DOHH2 (cell line): ENCODE measurements around the gene TAF4.

Source experiments
- H3F3A ChIP-seq: fragments of 200-600 bp; sonication (generic), shearing (Covaris generic); 2 replicates; pipeline ENCODE4 v1.6.0; 2016; ENCODE audit warnings: antibody characterized with exemption, mild to moderate bottlenecking; ENCODE audit not compliant: control insufficient read depth, insufficient read depth
- H3K27ac ChIP-seq: fragments of 200-600 bp; sonication (generic); 2 replicates; pipeline ENCODE4 v1.5.1; 2014; ENCODE audit warnings: low read depth, mild to moderate bottlenecking, low read length, moderate library complexity
- H3K27me3 ChIP-seq: fragments of 200-600 bp; sonication (generic); 2 replicates; pipeline ENCODE4 v1.6.1; 2014; ENCODE audit warnings: mild to moderate bottlenecking, low read length, mixed read lengths; ENCODE audit not compliant: control insufficient read depth
- H3K36me3 ChIP-seq: fragments of 200-600 bp; sonication (generic); 2 replicates; pipeline ENCODE4 v1.6.1; 2014; ENCODE audit warnings: mild to moderate bottlenecking, low read length, moderate library complexity, mixed read lengths; ENCODE audit not compliant: control insufficient read depth
- H3K4me1 ChIP-seq: fragments of 200-600 bp; sonication (generic); 2 replicates; pipeline ENCODE4 v1.6.1; 2014; ENCODE audit warnings: mild to moderate bottlenecking, low read length, mixed read lengths; ENCODE audit not compliant: control insufficient read depth
- H3K4me2 ChIP-seq: fragments of 200-600 bp; sonication (generic); 2 replicates; pipeline ENCODE4 v1.6.0; 2014; ENCODE audit warnings: mild to moderate bottlenecking, low read length, moderate library complexity
- H3K4me3 ChIP-seq: fragments of 200-600 bp; sonication (generic); 2 replicates; pipeline ENCODE4 v1.5.1; 2014; ENCODE audit warnings: mild to moderate bottlenecking, low read length, mixed read lengths
- H3K79me2 ChIP-seq: fragments of 200-600 bp; sonication (generic); 2 replicates; pipeline ENCODE4 v1.6.1; 2014; ENCODE audit warnings: mild to moderate bottlenecking, low read length, mixed read lengths; ENCODE audit not compliant: control insufficient read depth
- H3K9me2 ChIP-seq: fragments of 200-600 bp; sonication (generic); replicated peaks from 2 replicates; pipeline ENCODE4 v1.6.1; 2014; ENCODE audit warnings: mild to moderate bottlenecking, low read length, mixed read lengths; ENCODE audit not compliant: control insufficient read depth
- H3K9me3 ChIP-seq: fragments of 200-600 bp; sonication (generic); 2 replicates; pipeline ENCODE4 v1.6.1; 2014; ENCODE audit warnings: antibody characterized with exemption, low read length, mixed read lengths; ENCODE audit not compliant: control insufficient read depth, insufficient read depth
- H4K20me1 ChIP-seq: fragments of 200-600 bp; sonication (generic); 2 replicates; pipeline ENCODE4 v1.6.0; 2014; ENCODE audit warnings: low read depth, mild to moderate bottlenecking, antibody characterized with exemption, low read length, moderate library complexity; ENCODE audit not compliant: control insufficient read depth, insufficient read depth
- EZH2phosphoT487 ChIP-seq: fragments of 200-600 bp; sonication (generic); IDR thresholded peaks from 2 replicates; pipeline ENCODE4 v1.6.1; 2017; ENCODE audit warnings: borderline replicate concordance, mild to moderate bottlenecking, antibody characterized with exemption, low read length, moderate library complexity, mixed read lengths
- TF ChIP-seq, protein P1 (sequence below): fragments of 200-600 bp; sonication (generic); IDR thresholded peaks from one replicate; pipeline ENCODE4 v1.5.1; 2014; ENCODE audit warnings: antibody characterized with exemption, mild to moderate bottlenecking, low read depth, low read length; ENCODE audit not compliant: poor library complexity, severe bottlenecking

Gene TAF4

DNA sequence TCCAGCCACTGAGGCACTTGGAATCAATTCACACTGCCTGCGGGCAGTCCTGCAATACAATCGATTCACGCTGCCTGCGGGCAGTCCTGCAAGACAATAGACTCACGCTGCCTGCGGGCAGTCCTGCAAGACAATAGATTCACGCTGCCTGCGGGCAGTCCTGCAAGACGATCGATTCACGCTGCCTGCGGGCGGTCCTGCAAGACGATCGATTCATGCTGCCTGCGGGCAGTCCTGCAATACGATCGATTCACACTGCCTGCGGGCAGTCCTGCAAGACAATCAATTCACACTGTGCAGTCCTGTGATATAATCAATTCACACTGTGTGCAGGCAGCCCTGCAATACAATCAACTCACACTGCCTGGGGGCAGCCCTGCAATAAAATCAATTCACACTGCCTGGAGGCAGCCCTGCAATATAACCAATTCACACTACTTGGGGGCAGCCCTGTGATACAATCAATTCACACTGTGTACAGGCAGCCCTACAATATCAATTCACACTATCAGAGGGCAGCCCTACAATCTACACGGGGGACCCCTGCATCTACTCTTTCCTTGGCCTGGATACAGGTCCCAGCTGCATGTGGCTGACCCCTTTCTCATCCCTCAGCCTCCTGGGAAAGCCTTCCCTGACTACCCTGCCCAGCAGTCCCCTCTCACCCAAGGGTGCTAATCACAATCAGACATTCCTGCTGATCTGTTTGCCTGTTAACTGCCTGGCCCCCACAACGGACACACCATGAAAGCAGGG lies 10.4 kb downstream of the TAF4 start:
- Histone ChIP-seq H3K79me2 (peaks cover 89% of the 10 kb centered on the region), H3K36me3 (peaks cover 12% of the 10 kb centered on the region)

DNA sequence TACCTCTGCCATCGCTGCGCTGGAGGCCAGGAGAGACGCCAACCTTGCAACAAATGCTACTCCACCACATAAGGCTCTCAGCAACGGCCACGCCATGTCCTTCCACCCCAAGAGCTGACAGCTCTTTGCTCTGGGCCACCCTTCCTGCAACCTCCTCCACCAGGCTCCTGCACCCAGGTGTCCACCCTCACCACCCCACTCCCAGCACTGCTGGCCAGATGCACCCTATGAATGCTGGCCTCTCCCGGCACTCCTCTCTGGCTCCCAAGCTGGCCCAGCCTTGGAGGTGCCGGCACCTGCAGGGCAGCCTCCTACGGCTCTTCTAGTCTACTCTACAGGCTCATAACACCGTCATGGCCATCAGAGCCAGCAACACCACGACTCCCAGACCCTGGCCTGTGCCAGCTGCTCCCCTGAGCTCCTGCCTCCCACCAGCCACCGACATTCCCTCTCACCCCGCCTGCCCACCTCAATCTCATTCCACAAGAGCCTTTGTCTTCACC lies 11.2 kb downstream of the TAF4 start:
- Histone ChIP-seq H3K36me3 (peaks cover 10% of the 10 kb centered on the region), H3K9me2 (no peaks in the 10 kb centered on the region), H3K9me3 (no peaks in the 10 kb centered on the region), H3K79me2 (peaks cover 89% of the 10 kb centered on the region), H3K4me1 (peaks cover 8% of the 10 kb centered on the region; the same call in 1 of the 2 replicates), H3K27ac (no peak overlapping the region), H3K4me3 (no peak overlapping the region), H4K20me1 (no peaks in the 10 kb centered on the region; the same call in 1 of the 2 replicates), H3F3A (no peaks in the 10 kb centered on the region), H3K27me3 (no peaks in the 10 kb centered on the region), H3K4me2 (no peak overlapping the region)
- TF ChIP-seq, protein P1, sequence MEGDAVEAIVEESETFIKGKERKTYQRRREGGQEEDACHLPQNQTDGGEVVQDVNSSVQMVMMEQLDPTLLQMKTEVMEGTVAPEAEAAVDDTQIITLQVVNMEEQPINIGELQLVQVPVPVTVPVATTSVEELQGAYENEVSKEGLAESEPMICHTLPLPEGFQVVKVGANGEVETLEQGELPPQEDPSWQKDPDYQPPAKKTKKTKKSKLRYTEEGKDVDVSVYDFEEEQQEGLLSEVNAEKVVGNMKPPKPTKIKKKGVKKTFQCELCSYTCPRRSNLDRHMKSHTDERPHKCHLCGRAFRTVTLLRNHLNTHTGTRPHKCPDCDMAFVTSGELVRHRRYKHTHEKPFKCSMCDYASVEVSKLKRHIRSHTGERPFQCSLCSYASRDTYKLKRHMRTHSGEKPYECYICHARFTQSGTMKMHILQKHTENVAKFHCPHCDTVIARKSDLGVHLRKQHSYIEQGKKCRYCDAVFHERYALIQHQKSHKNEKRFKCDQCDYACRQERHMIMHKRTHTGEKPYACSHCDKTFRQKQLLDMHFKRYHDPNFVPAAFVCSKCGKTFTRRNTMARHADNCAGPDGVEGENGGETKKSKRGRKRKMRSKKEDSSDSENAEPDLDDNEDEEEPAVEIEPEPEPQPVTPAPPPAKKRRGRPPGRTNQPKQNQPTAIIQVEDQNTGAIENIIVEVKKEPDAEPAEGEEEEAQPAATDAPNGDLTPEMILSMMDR: no peak
- TF ChIP-seq EZH2phosphoT487: no peak

More for the DNA sequence above, 10.4 kb downstream of the TAF4 start:
- no peak overlapping the region for H3K27ac ChIP-seq
- H3K4me2 ChIP-seq: no peak overlapping the region
- no peaks in the 10 kb centered on the region for H3K27me3 ChIP-seq
- TF ChIP-seq, protein P1: no peak
- no peak for TF ChIP-seq EZH2phosphoT487
- H3K4me1 ChIP-seq: peaks cover 8% of the 10 kb centered on the region; the same call in 1 of the 2 replicates
- H3K4me3 ChIP-seq: no peak overlapping the region
- H4K20me1 ChIP-seq: peaks cover 2% of the 10 kb centered on the region; the same call in 1 of the 2 replicates
- no peaks in the 10 kb centered on the region for H3K9me3 ChIP-seq
- no peaks in the 10 kb centered on the region for H3F3A ChIP-seq
- H3K9me2 ChIP-seq: no peaks in the 10 kb centered on the region

DNA sequence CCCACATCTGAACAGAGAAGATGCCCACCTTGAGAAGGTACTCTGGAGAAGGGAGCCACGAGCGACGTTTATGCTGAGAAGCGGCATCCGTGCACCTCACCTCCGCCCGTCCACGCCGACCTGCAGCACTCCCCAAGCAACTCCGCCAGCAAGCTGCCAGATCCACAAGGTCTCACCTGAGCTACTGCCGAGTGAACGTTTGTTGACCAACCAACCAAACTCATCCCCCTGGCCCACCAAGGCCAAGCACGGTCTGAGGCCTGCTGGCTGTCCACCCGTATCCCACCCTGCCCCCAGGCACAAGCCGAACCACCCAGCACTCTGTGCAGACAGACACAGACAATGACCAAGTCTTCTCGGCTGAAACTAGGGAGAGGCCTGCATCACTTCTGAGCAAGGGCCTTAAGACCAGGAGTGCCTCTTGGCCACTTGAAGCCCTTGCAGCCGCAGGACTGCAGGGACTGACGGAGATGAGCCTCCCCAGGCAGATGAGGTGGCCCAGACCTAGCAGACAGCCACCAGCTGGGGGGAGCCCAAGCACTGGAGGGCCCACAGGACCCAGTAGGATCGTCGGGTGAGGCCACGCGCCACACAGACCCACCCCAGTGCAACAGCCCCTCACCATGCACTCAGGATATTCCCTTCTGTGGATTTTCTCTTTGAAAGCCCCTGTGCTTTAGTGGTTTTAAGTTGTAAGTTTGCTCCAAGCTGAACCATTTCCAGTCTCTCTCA lies 12.1 kb downstream of the TAF4 start:
- H3K79me2 ChIP-seq: peaks cover 89% of the 10 kb centered on the region
- no peaks in the 10 kb centered on the region; the same call in 1 of the 2 replicates for H4K20me1 ChIP-seq

More for the DNA sequence above, 12.1 kb downstream of the TAF4 start:
- Histone ChIP-seq H3K9me2 (no peaks in the 10 kb centered on the region), H3K27me3 (no peaks in the 10 kb centered on the region), H3F3A (no peaks in the 10 kb centered on the region), H3K36me3 (peaks cover 10% of the 10 kb centered on the region), H3K27ac (no peak overlapping the region), H3K4me1 (peaks cover 8% of the 10 kb centered on the region; the same call in 1 of the 2 replicates), H3K4me2 (no peak overlapping the region), H3K9me3 (no peaks in the 10 kb centered on the region), H3K4me3 (no peak overlapping the region)
- TF ChIP-seq, protein P1: no peak
- TF ChIP-seq EZH2phosphoT487: no peak
